ENCODE results near the gene PDILT. TPM values are rescaled to one million over a fixed set of nuclear protein-coding genes. Genes with fewer than 3 reads are reported as not detected.

PDILT gene
- total RNA-seq, 1 experiment from 2014 or later: not detected

DNA sequence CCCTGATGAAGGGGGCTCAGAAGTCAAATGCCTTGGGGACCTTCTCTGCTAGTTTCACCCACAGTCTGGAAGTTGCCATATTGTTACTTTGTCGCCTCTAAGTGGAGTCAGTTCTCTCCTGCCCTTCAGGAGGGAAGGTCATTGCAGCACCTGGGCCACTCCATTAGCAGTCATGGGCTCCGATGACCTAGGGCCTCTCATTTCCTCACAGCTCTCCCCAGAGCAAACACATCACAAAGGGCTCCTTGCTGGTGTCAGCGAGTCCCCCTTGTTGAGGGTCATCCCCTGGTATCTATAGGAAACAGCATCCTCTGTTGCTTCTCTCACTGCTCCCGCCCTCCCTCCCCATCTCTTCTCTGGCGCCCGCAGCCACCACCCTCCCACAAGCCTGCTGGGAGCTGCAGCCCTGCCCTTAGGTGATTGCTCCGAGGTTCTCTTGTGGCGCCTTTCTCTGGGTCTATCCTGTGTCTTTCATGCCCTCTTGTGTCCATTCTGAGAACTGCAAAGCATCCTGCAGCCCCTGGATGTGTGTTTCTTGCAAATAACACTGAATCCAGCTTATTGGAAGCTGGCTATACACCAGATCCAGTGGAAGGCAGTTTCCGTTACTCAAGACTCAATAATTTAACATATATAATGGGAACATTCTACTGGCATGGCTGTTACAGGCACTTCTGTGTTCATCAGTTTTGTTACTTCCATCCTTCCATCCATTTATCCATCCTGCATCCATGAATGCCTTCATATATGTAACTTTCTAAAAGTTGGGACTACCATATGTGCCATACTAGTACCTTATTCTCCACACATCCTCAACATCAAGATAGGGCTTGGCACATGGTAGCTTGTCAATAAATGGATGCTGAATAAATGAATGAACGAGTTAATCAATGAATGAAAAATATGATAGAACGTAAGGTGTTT is 21.2 kb downstream of the PDILT start:
- in situ Hi-C loops (cut with HindIII; ENCODE audit: low pct_unique_long_range_greater_than_20kb, low sequenced_read_pairs): no loop called here
- DNase-seq (ENCODE audit: low read depth, low spot score): peak; percentile 79

DNA sequence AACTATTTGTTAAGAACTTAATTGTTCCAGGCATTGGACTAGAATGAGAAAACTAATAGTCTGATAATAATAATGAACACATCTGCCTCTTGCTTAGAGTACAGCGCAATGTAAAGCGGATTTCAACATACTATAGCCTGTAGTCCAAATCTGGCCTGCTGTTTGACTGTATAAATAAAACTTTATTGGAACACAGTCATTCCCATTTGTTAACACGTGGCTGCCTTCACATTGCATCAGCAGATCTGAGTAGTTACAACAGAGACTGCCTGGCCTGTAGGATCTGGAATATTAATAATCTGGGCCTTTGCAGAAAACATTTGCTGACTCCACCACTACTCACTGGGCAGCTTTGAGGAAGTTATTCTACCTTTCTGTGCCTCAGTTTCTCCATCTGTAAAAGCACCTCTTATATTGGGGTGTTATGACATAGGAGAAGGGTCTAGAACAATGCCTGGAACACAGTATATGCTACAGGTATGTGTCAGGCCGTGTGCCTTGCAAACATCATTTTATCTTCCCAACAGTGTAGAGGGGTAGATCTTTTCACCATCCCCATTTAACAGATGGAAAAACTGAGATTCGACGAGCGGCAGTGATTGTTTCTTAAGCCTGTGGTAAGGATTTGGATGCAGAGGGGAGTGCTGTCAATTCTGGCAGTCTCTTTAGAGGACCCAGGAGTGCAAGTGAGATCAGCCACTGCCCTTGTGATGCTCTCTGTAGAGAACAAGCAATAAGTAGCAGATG is 22.2 kb downstream of the PDILT start:
- in situ Hi-C loops (cut with HindIII; ENCODE audit: low pct_unique_long_range_greater_than_20kb, low sequenced_read_pairs): no loop called here
- peak; percentile 2 for DNase-seq (ENCODE audit: low read depth, low spot score)

GRCh38 chr16:20380782-20381181 is 23.8 kb downstream of the PDILT start:
- in situ Hi-C loops (cut with HindIII; ENCODE audit: low pct_unique_long_range_greater_than_20kb, low sequenced_read_pairs): no loop called here
- DNase-seq (ENCODE audit: low read depth, low spot score): no peak

DNA sequence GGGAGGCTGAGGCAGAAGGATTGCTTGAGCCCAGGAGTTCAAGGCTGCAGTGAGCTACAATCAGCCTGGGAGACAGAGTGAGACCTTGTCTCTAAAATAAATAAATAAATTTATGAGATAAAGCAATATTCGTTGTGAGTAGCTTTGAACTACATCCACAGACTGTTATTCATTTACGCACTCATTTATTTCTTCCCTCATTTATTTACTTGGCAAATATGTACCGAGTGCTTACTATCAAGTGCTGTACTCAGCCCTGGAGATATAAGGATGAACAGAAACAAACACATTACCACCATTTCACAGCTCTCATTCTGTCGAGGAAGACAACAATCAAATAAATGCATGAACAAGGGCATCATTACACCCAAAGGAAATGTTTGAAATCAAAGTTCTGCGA is 27.4 kb downstream of the PDILT start:
- in situ Hi-C loops (cut with HindIII; ENCODE audit: low pct_unique_long_range_greater_than_20kb, low sequenced_read_pairs): no loop called here
- DNase-seq (ENCODE audit: low read depth, low spot score): no peak

- no peak for DNase-seq (ENCODE audit: low read depth, low spot score)
- in situ Hi-C loops (cut with HindIII; ENCODE audit: low pct_unique_long_range_greater_than_20kb, low sequenced_read_pairs): no loop called here
These were observed 31.8 kb downstream of the PDILT start for GRCh38 chr16:20372701-20373100.

GRCh38 chr16:20369452-20370054 is 35.0 kb downstream of the PDILT start:
- in situ Hi-C loops (cut with HindIII; ENCODE audit: low pct_unique_long_range_greater_than_20kb, low sequenced_read_pairs): no loop called here
- no peak for DNase-seq (ENCODE audit: low read depth, low spot score)

DNA sequence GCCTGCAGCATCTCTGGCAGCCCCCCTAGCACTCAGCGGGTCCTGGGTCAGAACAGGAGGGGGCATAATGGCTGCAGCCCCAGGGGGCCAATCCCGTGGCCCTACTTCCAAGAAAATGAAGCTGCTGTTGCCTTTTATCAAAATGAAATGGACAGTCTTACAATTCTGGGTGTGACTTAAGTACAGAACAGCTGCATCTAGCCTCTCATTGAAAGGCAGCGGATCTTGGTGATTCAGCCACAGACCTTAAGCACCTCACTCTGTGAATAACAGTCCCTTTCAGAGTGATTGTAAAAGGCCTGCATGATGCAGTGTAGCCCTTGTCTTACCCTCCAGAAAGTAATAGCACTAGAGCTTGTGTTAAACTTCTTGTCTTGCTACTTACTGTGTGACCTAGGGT is 40.5 kb downstream of the PDILT start:
- in situ Hi-C loops (cut with HindIII; ENCODE audit: low pct_unique_long_range_greater_than_20kb, low sequenced_read_pairs): no loop called here

GRCh38 chr16:20363191-20363590 is 41.3 kb downstream of the PDILT start:
- in situ Hi-C loops (cut with HindIII; ENCODE audit: low pct_unique_long_range_greater_than_20kb, low sequenced_read_pairs): no loop called here

More for the DNA sequence above, 40.5 kb downstream of the PDILT start:
- peak; percentile 3 for DNase-seq (ENCODE audit: low read depth, low spot score)

GRCh38 chr16:20359997-20360396 is 44.5 kb downstream of the PDILT start:
- in situ Hi-C loops (cut with HindIII; ENCODE audit: low pct_unique_long_range_greater_than_20kb, low sequenced_read_pairs): no loop called here

More at GRCh38 chr16:20363191-20363590, 41.3 kb downstream of the PDILT start:
- DNase-seq (ENCODE audit: low read depth, low spot score): no peak

GRCh38 chr16:20355114-20355782 is 49.3 kb downstream of the PDILT start:
- DNase-seq (ENCODE audit: low read depth, low spot score): no peak
- in situ Hi-C loops (cut with HindIII; ENCODE audit: low pct_unique_long_range_greater_than_20kb, low sequenced_read_pairs): no loop called here

More at GRCh38 chr16:20359997-20360396, 44.5 kb downstream of the PDILT start:
- DNase-seq (ENCODE audit: low read depth, low spot score): peak; percentile 48

- no peak for DNase-seq (ENCODE audit: low read depth, low spot score)
- in situ Hi-C loops (cut with HindIII; ENCODE audit: low pct_unique_long_range_greater_than_20kb, low sequenced_read_pairs): no loop called here
These were observed 51.2 kb downstream of the PDILT start for GRCh38 chr16:20353379-20353778.

DNA sequence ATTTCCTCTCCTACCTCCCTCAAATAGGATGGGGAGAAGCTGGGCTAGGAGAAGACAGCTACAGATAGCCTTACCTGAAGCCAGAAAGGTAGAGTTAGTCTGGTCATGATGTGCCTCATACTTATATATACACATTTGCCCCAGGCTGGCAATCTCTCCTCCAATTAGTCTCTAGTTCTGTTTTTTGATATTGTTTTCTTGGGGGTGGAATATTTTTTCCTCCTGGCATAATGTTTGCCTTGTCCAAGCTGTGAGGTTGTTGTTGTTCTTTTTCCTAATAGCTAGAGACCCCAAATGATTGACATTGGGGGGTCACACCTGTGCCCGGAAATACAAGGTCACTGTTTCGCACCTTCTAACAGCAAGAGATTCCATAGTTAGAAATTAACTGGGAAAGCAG is 51.9 kb downstream of the PDILT start, which contains the start of gene UMOD:
Gene UMOD (minus strand): TSS at position 101 of the 400 bp plus-strand sequence. CDS start 1,978 bp downstream, outside the sequence.
- DNase-seq (ENCODE audit: low read depth, low spot score): no peak
- in situ Hi-C loops (cut with HindIII; ENCODE audit: low pct_unique_long_range_greater_than_20kb, low sequenced_read_pairs): no loop called here

- in situ Hi-C loops (cut with HindIII; ENCODE audit: low pct_unique_long_range_greater_than_20kb, low sequenced_read_pairs): no loop called here
These were observed 54.9 kb downstream of the PDILT start for GRCh38 chr16:20349615-20350014.

DNA sequence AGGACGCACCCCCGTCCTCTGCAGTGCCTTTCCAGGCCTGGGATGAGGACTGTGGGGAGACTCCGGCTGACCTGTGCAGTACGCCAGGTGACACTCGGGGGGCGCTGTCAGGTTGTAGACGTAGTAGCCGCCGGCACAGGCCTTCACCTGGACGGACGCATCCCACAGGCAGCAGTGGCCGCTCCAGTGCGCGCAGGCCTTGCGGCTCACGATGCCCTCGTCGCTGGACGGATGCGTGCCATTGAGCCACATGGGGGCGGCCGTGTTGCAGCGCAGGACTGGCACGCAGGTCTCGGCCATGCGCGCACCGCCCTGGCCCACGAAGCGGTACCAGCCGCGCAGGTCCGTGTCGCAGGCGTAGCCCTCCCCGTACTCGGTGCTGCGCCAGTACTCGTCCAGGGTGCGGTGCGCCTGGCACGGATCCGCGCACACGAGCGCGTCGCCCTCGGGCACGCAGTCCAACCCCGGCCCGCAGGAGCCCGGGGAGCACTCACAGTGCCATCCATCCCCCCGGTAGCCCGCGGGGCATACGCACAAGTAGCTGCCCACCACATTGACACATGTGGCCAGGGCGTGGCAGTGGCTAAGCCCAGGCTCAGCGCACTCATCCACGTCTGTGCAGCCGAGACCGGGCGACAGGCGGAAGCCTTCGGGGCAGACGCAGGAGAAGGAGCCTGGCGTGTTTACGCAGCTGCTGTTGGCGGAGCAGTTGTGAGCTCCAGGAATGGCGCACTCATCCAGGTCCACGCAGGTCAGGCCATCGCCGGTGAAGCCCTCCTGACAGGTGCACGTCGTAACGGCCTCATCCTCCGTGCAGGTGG is 56.0 kb downstream of the PDILT start:
- in situ Hi-C loops (cut with HindIII; ENCODE audit: low pct_unique_long_range_greater_than_20kb, low sequenced_read_pairs): no loop called here
- DNase-seq (ENCODE audit: low read depth, low spot score): no peak

More at GRCh38 chr16:20349615-20350014, 54.9 kb downstream of the PDILT start:
- DNase-seq (ENCODE audit: low read depth, low spot score): no peak

DNA sequence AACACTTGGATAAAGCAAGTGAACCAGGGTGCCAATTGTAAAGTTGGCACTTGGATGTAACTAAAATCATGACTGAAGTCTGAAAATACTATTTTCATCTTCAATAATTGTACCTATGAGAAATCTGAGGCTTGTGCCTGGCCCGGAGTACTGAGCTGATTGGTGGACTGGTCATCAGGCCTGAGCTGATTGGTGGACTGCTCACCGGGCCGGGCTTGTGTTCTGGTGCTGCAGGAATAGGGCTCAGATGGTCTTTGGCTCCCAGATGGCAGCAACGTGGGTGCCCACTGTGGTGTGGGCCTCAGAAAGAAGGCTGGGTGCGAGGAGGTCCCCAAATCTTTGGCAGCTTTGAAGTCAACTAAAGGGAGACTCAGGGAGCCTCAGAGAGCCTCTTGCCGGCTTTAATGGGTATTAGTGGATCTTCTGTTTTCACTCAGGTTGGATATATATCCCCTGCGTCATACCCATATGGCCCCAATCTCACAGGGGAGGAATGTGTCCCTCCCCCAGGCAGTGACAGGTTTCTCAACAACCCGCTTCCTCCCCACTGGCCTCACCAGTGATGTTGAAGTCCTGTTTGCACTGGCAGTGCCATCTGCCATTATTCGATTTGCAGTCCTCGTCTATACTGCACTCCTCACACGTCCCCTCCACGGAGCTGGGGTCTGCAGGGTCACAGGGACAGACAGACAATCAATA is 56.7 kb downstream of the PDILT start:
- no peak for DNase-seq (ENCODE audit: low read depth, low spot score)
- in situ Hi-C loops (cut with HindIII; ENCODE audit: low pct_unique_long_range_greater_than_20kb, low sequenced_read_pairs): no loop called here

DNA sequence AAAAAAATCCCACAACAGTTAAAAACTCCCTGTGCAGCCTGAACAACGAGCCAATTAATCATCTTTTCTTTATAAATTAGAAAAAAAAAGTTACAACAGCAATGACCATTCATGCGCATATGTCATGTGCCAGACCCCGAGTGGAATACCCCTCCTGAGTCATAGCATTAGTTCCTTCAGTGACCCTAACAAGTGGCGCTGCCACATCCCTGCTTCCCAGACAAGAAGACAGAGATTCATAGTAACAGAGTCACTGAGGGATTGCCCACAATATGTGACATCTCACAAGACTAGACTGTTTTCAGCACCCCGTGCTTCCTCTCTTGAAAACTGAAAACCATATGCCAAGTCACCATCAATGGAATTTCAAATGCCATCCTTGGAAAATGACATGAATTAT is 59.9 kb downstream of the PDILT start:
- in situ Hi-C loops (cut with HindIII; ENCODE audit: low pct_unique_long_range_greater_than_20kb, low sequenced_read_pairs): no loop called here
- DNase-seq (ENCODE audit: low read depth, low spot score): peak; percentile 47

Measured in SK-MEL-5 (cell line).